Measurements from ENCODE around the gene CCDC124. TPM values are rescaled to one million over a fixed set of nuclear protein-coding genes. Genes with fewer than 3 reads are reported as not detected.
"Not testable (repeated sequence)": the region's sequence is repeated elsewhere in the genome, so short reads cannot be mapped to it uniquely, and the experiment has no call there.

CCDC124 gene
- total RNA-seq, 1 donor from 2014 or later = 27.2 TPM

DNA sequence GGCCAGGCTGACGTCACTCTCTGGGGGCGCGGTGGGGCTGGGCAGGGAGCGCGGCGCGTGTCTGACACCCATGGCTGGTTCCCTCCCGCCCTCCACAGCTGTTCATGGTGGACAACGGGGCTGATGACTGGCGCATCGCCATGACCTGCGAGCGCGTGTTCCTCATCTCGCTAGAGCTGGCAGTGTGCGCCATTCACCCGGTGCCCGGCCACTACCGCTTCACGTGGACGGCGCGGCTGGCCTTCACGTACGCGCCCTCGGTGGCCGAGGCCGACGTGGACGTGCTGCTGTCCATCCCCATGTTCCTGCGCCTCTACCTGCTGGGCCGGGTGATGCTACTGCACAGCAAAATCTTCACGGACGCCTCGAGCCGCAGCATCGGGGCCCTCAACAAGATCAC lies 48.8 kb downstream of the CCDC124 start:
- no peak for DNase-seq (ENCODE audit: low read depth in 2 of 2)

DNA sequence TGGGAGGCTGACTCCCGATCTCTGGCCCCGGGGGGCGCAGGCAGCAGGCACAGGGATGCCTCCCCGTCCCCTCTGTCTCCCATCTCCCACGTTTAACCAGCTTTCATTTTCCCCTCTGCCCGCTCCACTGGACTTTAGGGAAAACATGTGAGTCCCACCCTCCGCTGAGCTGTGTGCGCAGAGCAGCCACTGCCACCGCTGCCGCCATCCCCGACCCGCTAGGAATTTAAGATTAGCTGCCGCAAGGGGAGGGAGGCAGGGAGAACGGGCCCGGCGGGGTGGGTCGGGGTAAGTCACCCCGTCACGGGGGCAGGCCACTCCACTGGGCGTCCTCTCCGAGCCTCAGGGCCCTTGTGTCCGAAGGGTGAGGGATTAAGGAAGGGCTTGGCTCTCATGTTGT lies 49.6 kb downstream of the CCDC124 start:
- DNase-seq (ENCODE audit: low read depth in 2 of 2) = no peak

DNA sequence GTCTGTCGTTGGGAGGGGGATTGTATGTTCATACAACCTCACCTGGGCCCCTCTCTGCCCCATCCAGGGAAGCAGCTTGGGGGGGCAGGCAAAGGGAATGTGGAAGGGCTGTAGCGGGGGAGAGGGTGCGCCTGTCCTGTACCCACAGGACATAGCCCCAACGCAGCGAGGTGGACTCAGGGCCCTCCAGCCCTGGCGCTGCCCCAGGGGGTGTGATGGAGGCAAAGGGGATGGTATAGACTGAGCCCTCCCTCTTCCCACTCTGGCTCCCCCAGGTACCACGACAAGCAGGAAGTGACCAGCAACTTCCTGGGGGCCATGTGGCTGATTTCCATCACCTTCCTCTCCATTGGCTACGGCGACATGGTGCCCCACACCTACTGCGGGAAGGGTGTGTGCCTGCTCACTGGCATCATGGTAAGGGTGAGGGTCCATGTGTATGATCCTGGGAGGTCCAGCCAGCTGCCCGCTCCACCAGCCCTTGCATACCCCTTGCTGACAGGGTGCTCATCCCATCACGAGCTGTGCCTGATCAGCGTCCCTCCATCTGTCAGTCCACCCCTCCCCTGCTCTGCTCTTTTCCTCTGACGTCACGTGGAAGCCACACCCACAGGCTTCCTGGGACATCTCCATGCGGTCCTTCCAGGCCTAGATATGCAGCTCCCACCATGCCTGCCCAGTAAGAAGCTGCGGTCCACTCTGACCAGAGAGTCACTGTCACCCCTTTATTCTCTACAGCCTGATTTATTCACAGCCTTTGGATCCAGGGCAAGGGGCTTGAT lies 52.4 kb downstream of the CCDC124 start:
- DNase-seq (ENCODE audit: low read depth in 2 of 2) = no peak

DNA sequence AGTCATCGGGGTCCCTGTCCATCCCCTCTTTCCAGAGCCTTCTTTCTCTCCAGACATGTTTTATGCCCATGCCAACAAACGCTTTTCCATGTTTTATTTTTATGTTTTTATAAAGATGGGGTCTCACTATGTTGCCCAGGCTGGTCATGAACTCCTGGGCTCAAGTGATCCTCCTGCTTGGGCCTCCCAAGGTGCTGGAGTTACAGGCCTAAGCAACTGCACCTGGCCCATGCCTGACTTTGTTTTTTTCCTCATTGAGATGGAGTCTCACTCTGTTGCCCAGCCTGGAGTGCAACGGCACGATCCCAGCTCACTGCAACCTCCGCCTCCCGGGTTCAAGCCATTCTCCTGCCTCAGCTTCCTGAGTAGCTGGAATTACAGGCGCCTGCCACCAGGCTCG lies 53.8 kb downstream of the CCDC124 start:
- not testable (repeated sequence) for DNase-seq (ENCODE audit: low read depth in 2 of 2)

DNA sequence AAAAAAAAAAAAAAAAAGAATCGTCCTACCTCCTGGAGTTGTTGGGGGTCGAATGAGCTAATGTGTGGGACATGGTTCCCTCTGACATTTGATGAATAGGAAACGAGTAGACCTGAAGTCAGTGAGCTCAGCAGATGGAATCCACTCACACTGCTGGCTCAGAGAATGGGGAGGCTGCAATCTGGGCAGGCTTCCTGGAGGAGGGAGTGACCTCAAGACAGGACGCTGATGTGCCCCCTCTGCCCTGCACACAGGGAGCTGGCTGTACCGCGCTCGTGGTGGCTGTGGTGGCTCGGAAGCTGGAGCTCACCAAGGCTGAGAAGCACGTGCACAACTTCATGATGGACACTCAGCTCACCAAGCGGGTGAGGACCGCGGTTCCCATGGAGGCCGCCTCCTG lies 55.3 kb downstream of the CCDC124 start:
- DNase-seq (ENCODE audit: low read depth in 2 of 2) = no peak

DNA sequence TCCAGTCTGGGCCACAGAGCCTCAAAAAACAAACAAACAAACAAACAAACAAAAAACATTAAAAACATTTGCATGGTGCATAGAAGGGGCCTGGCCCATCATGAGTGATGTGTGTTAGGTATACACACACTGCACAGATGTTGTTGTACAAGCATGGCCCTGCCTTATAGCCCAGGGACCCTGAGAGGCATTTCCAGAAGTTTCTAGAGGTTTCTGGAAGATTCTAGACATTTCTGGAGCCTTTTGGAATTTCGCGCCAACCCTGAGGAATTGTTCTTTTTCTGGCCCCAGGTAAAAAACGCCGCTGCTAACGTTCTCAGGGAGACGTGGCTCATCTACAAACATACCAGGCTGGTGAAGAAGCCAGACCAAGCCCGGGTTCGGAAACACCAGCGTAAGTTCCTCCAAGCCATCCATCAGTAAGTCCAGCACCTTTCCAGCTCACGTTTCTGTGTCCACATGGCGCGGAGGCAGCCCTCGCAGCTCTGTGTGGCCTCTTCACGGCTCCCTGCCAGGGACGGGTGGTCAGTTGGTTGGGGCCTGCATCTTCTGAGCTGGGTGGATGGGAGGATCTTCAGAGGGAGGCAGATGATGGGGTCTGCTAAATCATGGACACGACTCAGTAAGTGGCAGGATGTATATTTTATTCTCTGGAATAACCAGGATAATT lies 56.7 kb downstream of the CCDC124 start:
- no peak for DNase-seq (ENCODE audit: low read depth in 2 of 2)

DNA sequence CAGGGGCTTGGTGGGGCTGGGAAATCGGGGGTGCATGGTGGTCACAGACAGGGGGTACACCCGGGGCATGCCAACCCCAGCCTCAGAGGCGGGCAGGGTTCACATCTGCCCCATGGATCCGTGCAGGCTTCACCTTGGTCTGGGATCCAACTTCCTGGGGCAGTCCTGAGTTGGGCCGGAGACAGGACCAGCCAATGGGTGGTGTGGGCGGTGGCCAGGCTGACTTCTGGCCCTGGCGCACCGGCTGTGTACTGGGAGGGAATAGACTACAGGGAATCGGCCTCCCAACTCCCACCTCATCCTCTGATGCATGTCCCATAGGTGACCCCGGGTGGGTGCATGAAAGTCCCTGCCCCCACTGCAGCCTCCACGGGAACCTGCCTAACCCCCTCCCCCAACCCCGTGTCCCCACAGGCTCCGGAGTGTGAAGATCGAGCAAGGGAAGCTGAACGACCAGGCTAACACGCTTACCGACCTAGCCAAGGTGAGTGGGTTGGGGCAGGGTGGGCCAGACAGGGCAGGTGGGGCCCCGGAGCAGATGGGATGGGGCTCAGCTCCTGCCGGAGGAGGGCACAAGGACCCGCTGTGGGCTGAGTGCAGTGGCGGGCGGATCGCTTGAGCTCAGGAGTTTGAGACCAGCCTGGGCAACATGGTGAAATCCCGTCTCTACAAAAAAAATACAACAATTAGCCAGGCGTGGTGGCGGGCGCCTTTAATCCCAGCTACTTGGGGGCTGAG lies 60.4 kb downstream of the CCDC124 start:
- DNase-seq (ENCODE audit: low read depth in 2 of 2) = no peak

Other genes with a start within 250 kb of the CCDC124 start
- 0.13 TPM in 2 replicates for gene UNC13A, start 244.7 kb upstream of the CCDC124 start, total RNA-seq
- gene MAP1S, start 213.5 kb upstream of the CCDC124 start, total RNA-seq = 27.5 and 52.5 TPM in 2 replicates
- 0.63 and 0.90 TPM in 2 replicates for gene FCHO1, start 181.5 kb upstream of the CCDC124 start, total RNA-seq
- gene B3GNT3, start 137.9 kb upstream of the CCDC124 start, total RNA-seq = under 0.01 TPM in 2 replicates
- not detected in 2 replicates for gene INSL3, start 111.5 kb upstream of the CCDC124 start, total RNA-seq
- gene JAK3, start 85.0 kb upstream of the CCDC124 start, total RNA-seq = 1.7 and 2.4 TPM in 2 replicates
- gene RPL18A, start 73.1 kb upstream of the CCDC124 start, total RNA-seq = 1,265 and 1,315 TPM in 2 replicates
- not detected in 2 replicates for gene SLC5A5, start 61.1 kb upstream of the CCDC124 start, total RNA-seq
- under 0.01 and 0.25 TPM in 2 replicates for gene KCNN1, start 34.1 kb downstream of the CCDC124 start, total RNA-seq
- gene ARRDC2, start 75.2 kb downstream of the CCDC124 start, total RNA-seq = 41.1 and 108 TPM in 2 replicates
- 0.13 TPM in 2 replicates for gene IL12RB1, start 153.9 kb downstream of the CCDC124 start, total RNA-seq
- 1.2 and 2.9 TPM in 2 replicates for gene MAST3, start 164.8 kb downstream of the CCDC124 start, total RNA-seq
- 0.90 and 3.3 TPM in 2 replicates for gene PIK3R2, start 220.1 kb downstream of the CCDC124 start, total RNA-seq
- gene IFI30, start 240.8 kb downstream of the CCDC124 start, total RNA-seq = 4.5 and 6.1 TPM in 2 replicates